H1 (cell line): Measurements from ENCODE around the gene CLDN24. TPM values are rescaled to one million over a fixed set of nuclear protein-coding genes. Genes with fewer than 3 reads are reported as not detected.

Experiments used
- CBX5 ChIP-seq: fragments of 300-800, 300-1000 bp; sonication (generic); IDR thresholded peaks from 2 replicates; pipeline ENCODE4 v1.7.1; 2016; ENCODE audit warnings: antibody characterized with exemption, low read length, low read depth
- EGR1 ChIP-seq: IDR thresholded peaks from 2 replicates; pipeline ENCODE4 v1.6.1; 2011; ENCODE audit warnings: low read depth, low read length, borderline replicate concordance
- HDAC6 ChIP-seq: IDR thresholded peaks from one replicate; pipeline ENCODE4 v1.7.1; 2012; ENCODE audit warnings: low read depth, mild to moderate bottlenecking, inconsistent platforms, low read length, moderate library complexity
- KDM1A ChIP-seq: fragments of 200-600, 300-600 bp; sonication (generic); IDR thresholded peaks from 2 replicates; pipeline ENCODE4 v1.7.1; 2016; ENCODE audit warnings: mild to moderate bottlenecking, low read length, borderline replicate concordance
- POLR2A ChIP-seq, 2 experiments: IDR thresholded peaks; 1 replicate in 1 of 2; 2 replicates in 1 of 2; pipeline ENCODE4 v1.6.1; 2011; ENCODE audit warnings: low read depth in 2 of 2, low read length in 2 of 2, mild to moderate bottlenecking in 2 of 2; ENCODE audit errors: control extremely low read depth in 1 of 2
- polyA plus RNA-seq, 7 experiments: library from polyadenylated mRNA; depleted of rRNA in 3 of 7; stranded (reverse) in 5 of 7; unstranded in 2 of 7; fragments of >200 nt in 5 of 7; fragments of 200-250 nt in 2 of 7; gene quantifications; 1 replicate in 5 of 7; 2 replicates in 1 of 7; 4 replicates in 1 of 7; pipeline versions ENCODE4 v1.2.1 to v1.2.3, GENCODE V29; 2011 to 2013; ENCODE audit warnings: missing spikeins in 2 of 7, mixed read lengths in 2 of 7
- total RNA-seq: library from RNA; stranded (reverse); fragmentation: NEBNext Ultra II Directional; extraction: Animal tissue kit (Norgen Biotek cat#: 25700); gene quantifications from 2 replicates; pipeline ENCODE4 v1.2.1, GENCODE V29; 2021

CLDN24 gene
- total and polyA plus RNA-seq, 2 of the 8 experiments (the other 6 are each of a cell fraction or from before 2014, with no cell fraction given) = not detected

- no peak for TF ChIP-seq KDM1A
- no peak for TF ChIP-seq CBX5
- no peak for TF ChIP-seq POLR2A (IDR thresholded peaks at IDR 0.05; ENCODE audit: control extremely low read depth in 1 of 2, low read depth in 2 of 2, low read length in 2 of 2)
- no peak for TF ChIP-seq HDAC6
- no peak for TF ChIP-seq EGR1
- TF ChIP-seq, all 59 proteins: peak for 0
Measured at GRCh38 chr4:183295711-183296110, 26.5 kb downstream of the CLDN24 start (continued).
